Caco-2 (cell line): ENCODE results near the gene SLC10A3. TPM values are rescaled to one million over a fixed set of nuclear protein-coding genes. Genes with fewer than 3 reads are reported as not detected.

ENCODE experiments used
- BruUV-seq: library from RNA; stranded (reverse); fragments of 400-500 nt; replicated peaks from 2 replicates; lab custom pipeline; 2021; lab: Mats Ljungman, UMichigan
- CTCF ChIA-PET: fragments of 300-600 bp; sonication (Branson Sonifier 250); formaldehyde crosslinking; loops from one replicate; lab custom pipeline; 2022; ENCODE audit warnings: antibody characterized with exemption; lab: Charles Lee
- POLR2A ChIA-PET: fragments of 300-600 bp; sonication (Branson Sonifier 250); formaldehyde crosslinking; loops from one replicate; lab custom pipeline; 2022; ENCODE audit warnings: antibody characterized with exemption; lab: Charles Lee
- DNase-seq, 2 experiments: peaks; one replicate each; pipeline versions ENCODE4 v3.0.0 to v3.0.0-alpha.2; 2020 to 2022
- H3K27me3 ChIP-seq: replicated peaks from 2 replicates; pipeline ENCODE4 v1.6.0; 2011; ENCODE audit warnings: low read length; ENCODE audit not compliant: control insufficient read depth, insufficient read depth
- H3K36me3 ChIP-seq: 2 replicates; pipeline ENCODE4 v1.5.1; 2011; ENCODE audit warnings: low read length; ENCODE audit not compliant: control insufficient read depth, insufficient read depth
- H3K4me1 ChIP-seq: fragments of 250-450 bp; sonication (Bioruptor Pico); 2 replicates; pipeline ENCODE4 v1.5.1; 2020; ENCODE audit warnings: mild to moderate bottlenecking
- H3K4me3 ChIP-seq: 2 replicates; pipeline ENCODE4 v1.5.1; 2011; ENCODE audit warnings: low read depth, mild to moderate bottlenecking, control low read depth, low read length
- H3K9me3 ChIP-seq: fragments of 250-450 bp; sonication (Bioruptor Pico); 2 replicates; pipeline ENCODE4 v1.5.1; 2020; ENCODE audit warnings: mild to moderate bottlenecking, moderate library complexity
- H3K27ac Mint-ChIP-seq: one replicate; pipeline ENCODE4 v1.8.0; 2022; ENCODE audit warnings: mixed read lengths; ENCODE audit not compliant: unreplicated experiment
- H3K27me3 Mint-ChIP-seq: one replicate; pipeline ENCODE4 v1.8.0; 2022; ENCODE audit warnings: mixed read lengths; ENCODE audit not compliant: insufficient read depth, unreplicated experiment
- H3K36me3 Mint-ChIP-seq: one replicate; pipeline ENCODE4 v1.8.0; 2022; ENCODE audit warnings: mild to moderate bottlenecking, mixed read lengths; ENCODE audit not compliant: insufficient read depth, unreplicated experiment
- H3K4me1 Mint-ChIP-seq: one replicate; pipeline ENCODE4 v1.8.0; 2022; ENCODE audit warnings: low read depth, mixed read lengths; ENCODE audit not compliant: unreplicated experiment
- H3K4me3 Mint-ChIP-seq: one replicate; pipeline ENCODE4 v1.8.0; 2022; ENCODE audit warnings: mild to moderate bottlenecking, moderate library complexity, mixed read lengths; ENCODE audit not compliant: unreplicated experiment
- H3K9me3 Mint-ChIP-seq: one replicate; pipeline ENCODE4 v1.8.0; 2022; ENCODE audit warnings: mixed read lengths; ENCODE audit not compliant: unreplicated experiment
- CTCF ChIP-seq, 2 experiments: fragments of 200-600 bp in 1 of 2; IDR thresholded peaks; 1 replicate in 1 of 2; 2 replicates in 1 of 2; pipeline versions ENCODE4 v1.5.1 to v1.8.0; 2011 to 2022; ENCODE audit warnings: antibody characterized with exemption in 1 of 2, control low read depth in 1 of 2, inconsistent platforms in 1 of 2, low read depth in 1 of 2, low read length in 1 of 2, mild to moderate bottlenecking in 1 of 2, moderate library complexity in 1 of 2; ENCODE audit not compliant: insufficient read depth in 1 of 2, severe bottlenecking in 1 of 2, unreplicated experiment in 1 of 2
- intact Hi-C: fragments of 100-400 bp; cut with micrococcal nuclease; formaldehyde crosslinking; loops from one replicate; pipeline ENCODE4 v1.10.0; 2022; ENCODE audit not compliant: unreplicated experiment
- total RNA-seq: library from RNA; stranded (reverse); gene quantifications from 2 replicates; pipeline ENCODE4 v1.2.3, GENCODE V29; 2022

Gene SLC10A3
- total RNA-seq, 1 experiment from 2014 or later, result 22.5 TPM

GRCh38 chrX:154526901-154527675 is 36.7 kb upstream of the SLC10A3 start:
- Mint-ChIP-seq H3K36me3 (peaks cover 18% of the 10 kb centered on the region), H3K4me1 (peaks cover 7% of the 10 kb centered on the region), H3K27ac (no peak overlapping the region), H3K9me3 (no peaks in the 10 kb centered on the region), H3K4me3 (peak overlapping the region; percentile 55), H3K27me3 (no peaks in the 10 kb centered on the region)
- Histone ChIP-seq H3K27me3 (no peaks in the 10 kb centered on the region), H3K4me1 (peaks cover 14% of the 10 kb centered on the region), H3K9me3 (no peaks in the 10 kb centered on the region), H3K4me3 (peak overlapping the region; percentile 6; the same call in 1 of the 2 replicates), H3K36me3 (no peaks in the 10 kb centered on the region)
- TF ChIP-seq CTCF (IDR thresholded peaks at IDR 0.05; ENCODE audit: insufficient read depth in 1 of 2, low read depth in 1 of 2, low read length in 1 of 2, severe bottlenecking in 1 of 2, unreplicated experiment in 1 of 2), result peak; percentile 29 to 55
- ChIA-PET POLR2A (interaction anchor here (0.5 to 1.4 kb wide), 4 partner anchors 10 to 152 kb away, joined by 4 to 8 read pairs (median 4); partner anchors contain the start of genes FAM3A, FLNA and SLC10A3), CTCF (interaction anchor here (0.6 to 1.8 kb wide), 6 partner anchors 12 to 153 kb away, joined by 3 to 18 read pairs (median 4); partner anchors contain the start of genes FLNA, PLXNA3 and SLC10A3)
- peak; percentile 76 to 78 for DNase-seq
- BruUV-seq, result no TSS peak
- intact Hi-C loops, result loop anchor here (1.0 kb wide), 1 partner anchor 11 kb away; the partner anchor contains the start of gene FAM3A

- Histone ChIP-seq H3K36me3 (no peaks in the 10 kb centered on the region), H3K27me3 (no peaks in the 10 kb centered on the region), H3K9me3 (no peaks in the 10 kb centered on the region), H3K4me3 (no peak overlapping the region), H3K4me1 (peaks cover 14% of the 10 kb centered on the region)
- TF ChIP-seq CTCF (IDR thresholded peaks at IDR 0.05; ENCODE audit: insufficient read depth in 1 of 2, low read depth in 1 of 2, low read length in 1 of 2, severe bottlenecking in 1 of 2, unreplicated experiment in 1 of 2), result no peak
- peaks cover 7% of the 10 kb centered on the region for H3K4me1 Mint-ChIP-seq
- H3K27ac Mint-ChIP-seq, result peak overlapping the region; percentile 42
- H3K4me3 Mint-ChIP-seq, result peak overlapping the region; percentile 22
- H3K9me3 Mint-ChIP-seq, result no peaks in the 10 kb centered on the region
- H3K36me3 Mint-ChIP-seq, result peaks cover 18% of the 10 kb centered on the region
- intact Hi-C loops, result no loop called here
- no peaks in the 10 kb centered on the region for H3K27me3 Mint-ChIP-seq
- no TSS peak for BruUV-seq
- ChIA-PET CTCF (interaction anchor here (0.6 kb wide), 1 partner anchor 97 kb away, joined by 3 read pairs; no protein-coding TSS in a partner anchor), POLR2A (interaction anchor here (0.6 kb wide), 1 partner anchor 128 kb away, joined by 4 read pairs; no protein-coding TSS in a partner anchor)
- no peak for DNase-seq
Observed at GRCh38 chrX:154525606-154526490, 35.4 kb upstream of the SLC10A3 start.

- H3K4me1 ChIP-seq, result peaks cover 10% of the 10 kb centered on the region
- BruUV-seq, result no TSS peak
- POLR2A ChIA-PET, result no interaction called here
- no peak overlapping the region for H3K4me3 Mint-ChIP-seq
- peaks cover 5% of the 10 kb centered on the region for H3K36me3 Mint-ChIP-seq
- no peaks in the 10 kb centered on the region for H3K9me3 ChIP-seq
- H3K27me3 Mint-ChIP-seq, result no peaks in the 10 kb centered on the region
- no peaks in the 10 kb centered on the region for H3K36me3 ChIP-seq
- intact Hi-C loops, result loop anchor here (5.0 kb wide), 1 partner anchor 42 kb away; the partner anchor contains the start of gene LAGE3
- no peak for DNase-seq
- peaks cover 6% of the 10 kb centered on the region for H3K4me1 Mint-ChIP-seq
- H3K27ac Mint-ChIP-seq, result no peak overlapping the region
- no peaks in the 10 kb centered on the region for H3K27me3 ChIP-seq
- H3K4me3 ChIP-seq, result no peak overlapping the region
- TF ChIP-seq CTCF (IDR thresholded peaks at IDR 0.05; ENCODE audit: insufficient read depth in 1 of 2, low read depth in 1 of 2, low read length in 1 of 2, severe bottlenecking in 1 of 2, unreplicated experiment in 1 of 2), result no peak
- no peaks in the 10 kb centered on the region for H3K9me3 Mint-ChIP-seq
- CTCF ChIA-PET, result no interaction called here
Observed at GRCh38 chrX:154519389-154519788, 29.0 kb upstream of the SLC10A3 start.
